ENCODE results near the gene STK11IP. TPM values are rescaled to one million over a fixed set of nuclear protein-coding genes. Genes with fewer than 3 reads are reported as not detected.

The STK11IP gene
- total and polyA plus RNA-seq, 9 of the 15 experiments (the other 6 are each of a cell fraction or from before 2014, with no cell fraction given) = 0.52 to 21.7 (median 5.6) TPM

DNA sequence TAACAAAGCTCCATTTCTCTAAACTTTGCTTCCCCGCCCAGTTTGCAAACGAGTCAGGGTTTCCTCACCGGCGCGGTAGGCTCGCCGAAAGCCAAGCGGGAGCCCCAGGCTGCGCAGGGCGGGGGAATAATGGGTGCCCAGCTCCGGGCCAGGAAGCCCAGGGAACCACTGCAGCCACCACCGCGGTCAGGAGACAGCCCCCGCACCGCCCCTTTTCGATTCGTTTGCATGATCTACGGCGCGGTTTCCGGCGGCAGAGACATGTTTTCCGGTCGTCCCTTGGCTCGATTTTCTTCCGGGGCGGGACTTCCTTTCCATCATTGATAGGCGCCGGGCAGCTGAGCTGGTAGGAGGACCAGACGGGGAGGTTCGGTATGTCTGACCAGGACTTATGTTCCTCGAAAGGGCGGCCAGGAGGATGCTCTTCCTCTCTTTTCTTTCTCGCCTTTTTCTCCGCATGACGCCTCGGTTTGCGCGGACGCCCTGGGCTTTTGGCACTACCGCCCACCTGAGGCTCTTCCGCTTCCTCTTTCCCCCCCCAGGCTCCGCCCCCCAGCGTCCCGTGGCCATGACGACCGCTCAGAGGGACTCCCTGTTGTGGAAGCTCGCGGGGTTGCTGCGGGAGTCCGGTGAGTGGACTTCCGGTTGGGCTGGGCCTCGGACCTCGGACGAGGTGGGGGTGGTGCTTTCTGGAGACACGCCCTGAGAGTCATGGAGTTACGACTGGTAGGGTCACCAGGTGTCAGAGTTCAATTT lies at the start of gene STK11IP (continued):
- no peak for TF ChIP-seq PTRF (tag; IDR thresholded peaks at IDR 0.05)
- TF ChIP-seq SAFB (IDR thresholded peaks at IDR 0.05; ENCODE audit: borderline replicate concordance, low read depth, low read length) = no peak
- 0 out of 2 replicates have a peak, but pooled peaks have one; percentile 15 for TF ChIP-seq TOE1 (IDR thresholded peaks at IDR 0.05; ENCODE audit: borderline replicate concordance)
- TF ChIP-seq TOE1 (CRISPR knock-in tag; IDR thresholded peaks at IDR 0.05; ENCODE audit: borderline replicate concordance, low read depth) = no peak
- TF ChIP-seq, protein P1, sequence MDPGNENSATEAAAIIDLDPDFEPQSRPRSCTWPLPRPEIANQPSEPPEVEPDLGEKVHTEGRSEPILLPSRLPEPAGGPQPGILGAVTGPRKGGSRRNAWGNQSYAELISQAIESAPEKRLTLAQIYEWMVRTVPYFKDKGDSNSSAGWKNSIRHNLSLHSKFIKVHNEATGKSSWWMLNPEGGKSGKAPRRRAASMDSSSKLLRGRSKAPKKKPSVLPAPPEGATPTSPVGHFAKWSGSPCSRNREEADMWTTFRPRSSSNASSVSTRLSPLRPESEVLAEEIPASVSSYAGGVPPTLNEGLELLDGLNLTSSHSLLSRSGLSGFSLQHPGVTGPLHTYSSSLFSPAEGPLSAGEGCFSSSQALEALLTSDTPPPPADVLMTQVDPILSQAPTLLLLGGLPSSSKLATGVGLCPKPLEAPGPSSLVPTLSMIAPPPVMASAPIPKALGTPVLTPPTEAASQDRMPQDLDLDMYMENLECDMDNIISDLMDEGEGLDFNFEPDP (CRISPR knock-in tag; IDR thresholded peaks at IDR 0.05) = no peak
- TF ChIP-seq, protein P2, sequence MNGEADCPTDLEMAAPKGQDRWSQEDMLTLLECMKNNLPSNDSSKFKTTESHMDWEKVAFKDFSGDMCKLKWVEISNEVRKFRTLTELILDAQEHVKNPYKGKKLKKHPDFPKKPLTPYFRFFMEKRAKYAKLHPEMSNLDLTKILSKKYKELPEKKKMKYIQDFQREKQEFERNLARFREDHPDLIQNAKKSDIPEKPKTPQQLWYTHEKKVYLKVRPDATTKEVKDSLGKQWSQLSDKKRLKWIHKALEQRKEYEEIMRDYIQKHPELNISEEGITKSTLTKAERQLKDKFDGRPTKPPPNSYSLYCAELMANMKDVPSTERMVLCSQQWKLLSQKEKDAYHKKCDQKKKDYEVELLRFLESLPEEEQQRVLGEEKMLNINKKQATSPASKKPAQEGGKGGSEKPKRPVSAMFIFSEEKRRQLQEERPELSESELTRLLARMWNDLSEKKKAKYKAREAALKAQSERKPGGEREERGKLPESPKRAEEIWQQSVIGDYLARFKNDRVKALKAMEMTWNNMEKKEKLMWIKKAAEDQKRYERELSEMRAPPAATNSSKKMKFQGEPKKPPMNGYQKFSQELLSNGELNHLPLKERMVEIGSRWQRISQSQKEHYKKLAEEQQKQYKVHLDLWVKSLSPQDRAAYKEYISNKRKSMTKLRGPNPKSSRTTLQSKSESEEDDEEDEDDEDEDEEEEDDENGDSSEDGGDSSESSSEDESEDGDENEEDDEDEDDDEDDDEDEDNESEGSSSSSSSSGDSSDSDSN (IDR thresholded peaks at IDR 0.05; ENCODE audit: borderline replicate concordance in 1 of 2, low read depth in 2 of 2, low read length in 2 of 2) = 0 out of 4 replicates have a peak, but pooled peaks of 1 of the 2 experiments have one; percentile 58
- TF ChIP-seq ELF4 (CRISPR knock-in tag; IDR thresholded peaks at IDR 0.05) = 0 out of 2 replicates have a peak, but pooled peaks have one; percentile 15
- TF ChIP-seq KAT2B (IDR thresholded peaks at IDR 0.05; ENCODE audit: low read depth, low read length) = no peak
- TF ChIP-seq MED1 (CRISPR knock-in tag; IDR thresholded peaks at IDR 0.05; ENCODE audit: borderline replicate concordance) = no peak
- TF ChIP-seq ETV1 (tag; conservative IDR thresholded peaks at IDR 0.05; ENCODE audit: low read depth) = peak; percentile 71
- TF ChIP-seq, protein P3, sequence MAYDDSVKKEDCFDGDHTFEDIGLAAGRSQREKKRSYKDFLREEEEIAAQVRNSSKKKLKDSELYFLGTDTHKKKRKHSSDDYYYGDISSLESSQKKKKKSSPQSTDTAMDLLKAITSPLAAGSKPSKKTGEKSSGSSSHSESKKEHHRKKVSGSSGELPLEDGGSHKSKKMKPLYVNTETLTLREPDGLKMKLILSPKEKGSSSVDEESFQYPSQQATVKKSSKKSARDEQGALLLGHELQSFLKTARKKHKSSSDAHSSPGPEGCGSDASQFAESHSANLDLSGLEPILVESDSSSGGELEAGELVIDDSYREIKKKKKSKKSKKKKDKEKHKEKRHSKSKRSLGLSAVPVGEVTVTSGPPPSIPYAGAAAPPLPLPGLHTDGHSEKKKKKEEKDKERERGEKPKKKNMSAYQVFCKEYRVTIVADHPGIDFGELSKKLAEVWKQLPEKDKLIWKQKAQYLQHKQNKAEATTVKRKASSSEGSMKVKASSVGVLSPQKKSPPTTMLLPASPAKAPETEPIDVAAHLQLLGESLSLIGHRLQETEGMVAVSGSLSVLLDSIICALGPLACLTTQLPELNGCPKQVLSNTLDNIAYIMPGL (CRISPR knock-in tag; IDR thresholded peaks at IDR 0.05) = no peak
- TF ChIP-seq, protein P4, sequence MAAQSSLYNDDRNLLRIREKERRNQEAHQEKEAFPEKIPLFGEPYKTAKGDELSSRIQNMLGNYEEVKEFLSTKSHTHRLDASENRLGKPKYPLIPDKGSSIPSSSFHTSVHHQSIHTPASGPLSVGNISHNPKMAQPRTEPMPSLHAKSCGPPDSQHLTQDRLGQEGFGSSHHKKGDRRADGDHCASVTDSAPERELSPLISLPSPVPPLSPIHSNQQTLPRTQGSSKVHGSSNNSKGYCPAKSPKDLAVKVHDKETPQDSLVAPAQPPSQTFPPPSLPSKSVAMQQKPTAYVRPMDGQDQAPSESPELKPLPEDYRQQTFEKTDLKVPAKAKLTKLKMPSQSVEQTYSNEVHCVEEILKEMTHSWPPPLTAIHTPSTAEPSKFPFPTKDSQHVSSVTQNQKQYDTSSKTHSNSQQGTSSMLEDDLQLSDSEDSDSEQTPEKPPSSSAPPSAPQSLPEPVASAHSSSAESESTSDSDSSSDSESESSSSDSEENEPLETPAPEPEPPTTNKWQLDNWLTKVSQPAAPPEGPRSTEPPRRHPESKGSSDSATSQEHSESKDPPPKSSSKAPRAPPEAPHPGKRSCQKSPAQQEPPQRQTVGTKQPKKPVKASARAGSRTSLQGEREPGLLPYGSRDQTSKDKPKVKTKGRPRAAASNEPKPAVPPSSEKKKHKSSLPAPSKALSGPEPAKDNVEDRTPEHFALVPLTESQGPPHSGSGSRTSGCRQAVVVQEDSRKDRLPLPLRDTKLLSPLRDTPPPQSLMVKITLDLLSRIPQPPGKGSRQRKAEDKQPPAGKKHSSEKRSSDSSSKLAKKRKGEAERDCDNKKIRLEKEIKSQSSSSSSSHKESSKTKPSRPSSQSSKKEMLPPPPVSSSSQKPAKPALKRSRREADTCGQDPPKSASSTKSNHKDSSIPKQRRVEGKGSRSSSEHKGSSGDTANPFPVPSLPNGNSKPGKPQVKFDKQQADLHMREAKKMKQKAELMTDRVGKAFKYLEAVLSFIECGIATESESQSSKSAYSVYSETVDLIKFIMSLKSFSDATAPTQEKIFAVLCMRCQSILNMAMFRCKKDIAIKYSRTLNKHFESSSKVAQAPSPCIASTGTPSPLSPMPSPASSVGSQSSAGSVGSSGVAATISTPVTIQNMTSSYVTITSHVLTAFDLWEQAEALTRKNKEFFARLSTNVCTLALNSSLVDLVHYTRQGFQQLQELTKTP (IDR thresholded peaks at IDR 0.05; ENCODE audit: low read depth in 1 of 2, partially characterized antibody in 2 of 2) = no peak
- TF ChIP-seq HNRNPH1 (optimal IDR thresholded peaks at IDR 0.05; ENCODE audit: low read depth, low read length) = no peak
- peak; percentile 81 for TF ChIP-seq DIDO1 (tag; IDR thresholded peaks at IDR 0.05; ENCODE audit: low read depth)
- no peak for TF ChIP-seq NR1H2 (CRISPR knock-in tag; IDR thresholded peaks at IDR 0.05)
- no peak for TF ChIP-seq HMG20B (CRISPR knock-in tag; IDR thresholded peaks at IDR 0.05)
- no peak for TF ChIP-seq ZNF232 (CRISPR knock-in tag; IDR thresholded peaks at IDR 0.05)

All from K562 (cell line).